H1 (cell line): ENCODE data around the gene CPE. TPM values are rescaled to one million over a fixed set of nuclear protein-coding genes. Genes with fewer than 3 reads are reported as not detected.

Experiments
- CTCF ChIA-PET: fragments of 300-600 bp; sonication (Branson Sonifier 250); formaldehyde crosslinking; loops from one replicate; lab custom pipeline; 2021; ENCODE audit not compliant: partially characterized antibody; lab: Charles Lee
- POLR2A ChIA-PET: fragments of 300-600 bp; sonication (Branson Sonifier 250); formaldehyde crosslinking; loops from one replicate; lab custom pipeline; 2021; ENCODE audit warnings: inconsistent platforms; ENCODE audit not compliant: partially characterized antibody; lab: Charles Lee
- DNase-seq, 2 experiments: peaks; one replicate each; pipeline versions ENCODE4 v3.0.0 to v3.0.0-alpha.2; 2010 to 2022; ENCODE audit warnings: low spot score in 2 of 2, low read depth in 1 of 2, mixed read lengths in 1 of 2
- FAIRE-seq: peaks from 2 replicates; lab custom pipeline; 2011; peaks lifted over from hg19 to GRCh38; lab: Jason Lieb, UNC
- H2AFZ ChIP-seq: 2 replicates; pipeline ENCODE4 v1.8.1; 2012; ENCODE audit warnings: low read length, inconsistent platforms
- H2AK5ac ChIP-seq: 2 replicates; pipeline ENCODE4 v1.6.1; 2013; ENCODE audit warnings: low read depth, low read length
- H2BK120ac ChIP-seq: replicated peaks from 2 replicates; pipeline ENCODE3; 2013; ENCODE audit warnings: low read depth, low read length, inconsistent platforms
- H2BK12ac ChIP-seq: 2 replicates; pipeline ENCODE4 v1.6.1; 2013; ENCODE audit warnings: low read depth, low read length
- H2BK15ac ChIP-seq: 2 replicates; pipeline ENCODE4 v1.6.1; 2013; ENCODE audit warnings: low read length
- H2BK20ac ChIP-seq: 2 replicates; pipeline ENCODE4 v1.6.1; 2013; ENCODE audit warnings: low read length
- H2BK5ac ChIP-seq: 2 replicates; pipeline ENCODE4 v1.6.1; 2013; ENCODE audit warnings: low read depth, low read length
- H3K14ac ChIP-seq: 2 replicates; pipeline ENCODE4 v1.6.1; 2013; ENCODE audit warnings: inconsistent platforms; ENCODE audit not compliant: insufficient read length
- H3K18ac ChIP-seq: 2 replicates; pipeline ENCODE4 v1.6.1; 2013; ENCODE audit warnings: low read length; ENCODE audit errors: extremely low read depth
- H3K23ac ChIP-seq: 2 replicates; pipeline ENCODE4 v1.6.1; 2013; ENCODE audit warnings: inconsistent platforms; ENCODE audit not compliant: insufficient read length
- H3K23me2 ChIP-seq: 2 replicates; pipeline ENCODE4 v1.6.1; 2013; ENCODE audit warnings: low read depth, low read length
- H3K27ac ChIP-seq: 2 replicates; pipeline ENCODE4 v1.6.1; 2011; ENCODE audit warnings: low read depth, low read length, inconsistent platforms
- H3K27me3 ChIP-seq, 4 experiments: replicated peaks in 1 of 4; 1 replicate in 1 of 4; 2 replicates in 3 of 4; pipeline versions ENCODE4 v1.6.1 to v1.8.1; 2011 to 2013; ENCODE audit warnings: low read length in 3 of 4, mild to moderate bottlenecking in 3 of 4, inconsistent platforms in 2 of 4, mixed read lengths in 2 of 4, moderate library complexity in 1 of 4; ENCODE audit not compliant: control insufficient read depth in 3 of 4, insufficient read depth in 3 of 4; ENCODE audit errors: extremely low read depth in 1 of 4
- H3K36me3 ChIP-seq, 4 experiments: 2 replicates each; pipeline versions ENCODE4 v1.6.1 to v1.8.1; 2011 to 2013; ENCODE audit warnings: mild to moderate bottlenecking in 4 of 4, low read length in 3 of 4, moderate library complexity in 2 of 4, control low read depth in 1 of 4, inconsistent platforms in 1 of 4; ENCODE audit not compliant: insufficient read depth in 4 of 4, control insufficient read depth in 2 of 4
- H3K4ac ChIP-seq: replicated peaks from 2 replicates; pipeline ENCODE3; 2013; ENCODE audit warnings: low read length, low read depth, mixed read lengths, inconsistent platforms; ENCODE audit not compliant: insufficient read length
- H3K4me1 ChIP-seq, 4 experiments: replicated peaks in 1 of 4; 1 replicate in 1 of 4; 2 replicates in 3 of 4; pipeline versions ENCODE4 v1.6.1 to v1.8.1; 2011 to 2013; ENCODE audit warnings: low read length in 3 of 4, inconsistent platforms in 2 of 4, mixed read lengths in 1 of 4; ENCODE audit not compliant: insufficient read depth in 4 of 4, control insufficient read depth in 3 of 4
- H3K4me2 ChIP-seq, 2 experiments: 2 replicates each; pipeline versions ENCODE4 v1.6.1 to v1.8.1; 2011 to 2013; ENCODE audit warnings: low read depth in 2 of 2, low read length in 2 of 2, control low read depth in 1 of 2, inconsistent platforms in 1 of 2, mild to moderate bottlenecking in 1 of 2; ENCODE audit not compliant: insufficient read depth in 1 of 2
- H3K4me3 ChIP-seq, 4 experiments: fragments of 200-600, 300-600 bp in 1 of 4; sonication (generic), shearing (Covaris generic), sonication (Bioruptor Twin) in 1 of 4; 2 replicates each; pipeline versions ENCODE4 v1.5.1 to v1.8.1; 2011 to 2016; ENCODE audit warnings: low read length in 4 of 4, low read depth in 3 of 4, control low read depth in 2 of 4, inconsistent platforms in 2 of 4, mild to moderate bottlenecking in 2 of 4, mixed read lengths in 1 of 4, moderate library complexity in 1 of 4; ENCODE audit not compliant: insufficient read depth in 2 of 4; ENCODE audit errors: extremely low read depth in 1 of 4
- H3K56ac ChIP-seq: replicated peaks from 2 replicates; pipeline ENCODE3; 2013; ENCODE audit warnings: low read depth, mild to moderate bottlenecking, mixed read lengths, low read length, inconsistent platforms; ENCODE audit not compliant: insufficient read length
- H3K79me1 ChIP-seq: 2 replicates; pipeline ENCODE4 v1.6.1; 2013; ENCODE audit warnings: low read depth, low read length, control low read depth
- H3K79me2 ChIP-seq, 2 experiments: 2 replicates each; pipeline versions ENCODE4 v1.6.1 to v1.8.1; 2012 to 2013; ENCODE audit warnings: low read length in 2 of 2, mild to moderate bottlenecking in 2 of 2, inconsistent platforms in 1 of 2; ENCODE audit not compliant: insufficient read depth in 2 of 2, control insufficient read depth in 1 of 2
- H3K9ac ChIP-seq, 4 experiments: replicated peaks in 1 of 4; 1 replicate in 1 of 4; 2 replicates in 3 of 4; pipeline versions ENCODE4 v1.6.1 to v1.8.1; 2011 to 2013; ENCODE audit warnings: low read depth in 3 of 4, low read length in 3 of 4, control low read depth in 2 of 4, mild to moderate bottlenecking in 2 of 4, moderate library complexity in 2 of 4, inconsistent platforms in 1 of 4; ENCODE audit errors: extremely low read depth in 1 of 4
- H3K9me3 ChIP-seq, 2 experiments: 2 replicates each; pipeline versions ENCODE4 v1.6.1 to v1.8.1; 2012 to 2013; ENCODE audit warnings: mild to moderate bottlenecking in 2 of 2, moderate library complexity in 2 of 2, control low read depth in 1 of 2, inconsistent platforms in 1 of 2, low read depth in 1 of 2, low read length in 1 of 2, mixed read lengths in 1 of 2; ENCODE audit not compliant: insufficient read depth in 2 of 2
- H4K20me1 ChIP-seq, 2 experiments: replicated peaks in 1 of 2; 2 replicates each; pipeline versions ENCODE3 to v1.8.1; 2011 to 2013; ENCODE audit warnings: inconsistent platforms in 2 of 2, low read length in 2 of 2, mild to moderate bottlenecking in 1 of 2; ENCODE audit not compliant: insufficient read depth in 2 of 2, control insufficient read depth in 1 of 2
- H4K5ac ChIP-seq: 2 replicates; pipeline ENCODE4 v1.6.1; 2013; ENCODE audit warnings: low read length, low read depth, mixed read lengths, inconsistent platforms; ENCODE audit not compliant: insufficient read length
- H4K8ac ChIP-seq: 2 replicates; pipeline ENCODE4 v1.8.0; 2013; ENCODE audit warnings: mild to moderate bottlenecking, moderate library complexity, low read length, inconsistent platforms; ENCODE audit not compliant: insufficient read depth; ENCODE audit errors: extremely low read depth
- H4K91ac ChIP-seq: replicated peaks from 2 replicates; pipeline ENCODE3; 2013; ENCODE audit warnings: low read length, mixed read lengths, inconsistent platforms; ENCODE audit not compliant: insufficient read length
- GTF2F1 ChIP-seq: IDR thresholded peaks from 2 replicates; pipeline ENCODE4 v1.6.1; 2012; ENCODE audit warnings: low read depth, low read length, improper control_type of control experiment, borderline replicate concordance
- WGBS, 2 experiments: shearing (Covaris generic) in 1 of 2; methylation state at CpG; one replicate each; pipeline versions ENCODE4 v1.1.6 to v1.1.7; 2013 to 2015; ENCODE audit warnings: low lambda C conversion rate in 2 of 2, mixed read lengths in 2 of 2, inconsistent platforms in 1 of 2, low coverage in 1 of 2, missing lambda C conversion rate in 1 of 2; ENCODE audit not compliant: insufficient replicate concordance in 2 of 2, insufficient coverage in 1 of 2, insufficient read length in 1 of 2; ENCODE audit errors: extremely low coverage in 1 of 2, missing lambda C conversion rate in 1 of 2; 5-methylcytosine and 5-hydroxymethylcytosine counted together
- polyA plus RNA-seq, 7 experiments: library from polyadenylated mRNA; depleted of rRNA in 3 of 7; stranded (reverse) in 5 of 7; unstranded in 2 of 7; fragments of >200 nt in 5 of 7; fragments of 200-250 nt in 2 of 7; gene quantifications; 1 replicate in 5 of 7; 2 replicates in 1 of 7; 4 replicates in 1 of 7; pipeline versions ENCODE4 v1.2.1 to v1.2.3, GENCODE V29; 2011 to 2013; ENCODE audit warnings: missing spikeins in 2 of 7, mixed read lengths in 2 of 7
- total RNA-seq: library from RNA; stranded (reverse); fragmentation: NEBNext Ultra II Directional; extraction: Animal tissue kit (Norgen Biotek cat#: 25700); gene quantifications from 2 replicates; pipeline ENCODE4 v1.2.1, GENCODE V29; 2021

The CPE gene
- total and polyA plus RNA-seq, 2 of the 8 experiments (the other 6 are each of a cell fraction or from before 2014, with no cell fraction given): 9.4 to 10.2 TPM

DNA sequence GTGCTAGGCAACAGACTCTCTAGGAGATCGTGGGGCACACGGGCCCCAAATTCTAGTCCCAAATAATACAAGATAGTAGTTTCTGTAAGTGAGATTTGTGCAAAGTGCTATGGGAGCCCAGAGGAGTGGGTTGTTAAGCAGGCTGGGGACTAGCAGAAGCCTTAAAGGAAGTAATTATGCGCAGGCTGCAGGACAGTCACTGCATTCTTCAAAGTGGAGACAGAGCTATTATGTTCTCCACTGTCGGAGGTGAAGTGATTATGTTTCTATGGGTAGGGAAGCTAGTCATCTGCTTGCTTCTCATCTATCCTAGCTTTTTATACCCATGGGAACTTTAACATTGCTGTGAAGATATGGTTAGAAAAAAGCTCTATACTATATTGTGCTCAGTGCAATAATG, 154.2 kb downstream of the CPE start:
- Histone ChIP-seq H3K9me3 (no peaks in the 10 kb centered on the region), H2BK120ac (no peak overlapping the region), H3K14ac (no peak overlapping the region), H2BK12ac (no peak overlapping the region), H2BK5ac (no peak overlapping the region), H4K8ac (no peak overlapping the region)
- WGBS, 2 experiments: 87% methylated on average over 4 of the region's 4 CpGs; no CpG with 5 or more reads in 1 of the 2 experiments
- no peak for TF ChIP-seq GTF2F1
- TF ChIP-seq, all 59 proteins: peak for 0
- H3K27ac ChIP-seq: no peak overlapping the region
- H3K4me1 ChIP-seq: peaks cover 0 to 3% (median 0%) of the 10 kb centered on the region in 4 experiments; a peak in 1 of 7 replicates
- H3K4me2 ChIP-seq: no peak overlapping the region
- H3K4me3 ChIP-seq: no peak overlapping the region
- no peaks in the 10 kb centered on the region for H3K79me2 ChIP-seq
- DNase-seq: no peak
- no peak overlapping the region for H2BK20ac ChIP-seq
- H3K23me2 ChIP-seq: no peaks in the 10 kb centered on the region
- no peaks in the 10 kb centered on the region for H4K20me1 ChIP-seq
- CTCF ChIA-PET: interaction anchor here (0.7 to 2.5 kb wide), 8 partner anchors 26 to 594 kb away, joined by 3 to 10 read pairs (median 4); no protein-coding TSS in a partner anchor
- no peaks in the 10 kb centered on the region for H3K27me3 ChIP-seq
- no peaks in the 10 kb centered on the region for H3K79me1 ChIP-seq
- no peak overlapping the region for H4K91ac ChIP-seq
- H3K4ac ChIP-seq: no peak overlapping the region
- no peak overlapping the region for H2AFZ ChIP-seq
- H3K23ac ChIP-seq: no peak overlapping the region
- H4K5ac ChIP-seq: no peak overlapping the region
- H3K56ac ChIP-seq: no peak overlapping the region
- no peak for FAIRE-seq
- H2AK5ac ChIP-seq: no peak overlapping the region
- no peak overlapping the region for H3K9ac ChIP-seq
- H2BK15ac ChIP-seq: no peak overlapping the region
- no peaks in the 10 kb centered on the region for H3K36me3 ChIP-seq
- no peak overlapping the region for H3K18ac ChIP-seq
- POLR2A ChIA-PET: no interaction called here
